GM12875 (cell line): ENCODE data around the gene VPS45.

Source experiments
- H3K4me3 ChIP-seq: one replicate; pipeline ENCODE4 v1.5.1; 2011; ENCODE audit warnings: low read depth, low read length, control low read depth
- CTCF ChIP-seq: IDR thresholded peaks from 2 replicates; pipeline ENCODE4 v1.5.1; 2011; ENCODE audit warnings: low read depth, mild to moderate bottlenecking, control low read depth, inconsistent platforms, low read length, moderate library complexity, borderline replicate concordance; ENCODE audit not compliant: insufficient read depth

Gene VPS45, protein sequence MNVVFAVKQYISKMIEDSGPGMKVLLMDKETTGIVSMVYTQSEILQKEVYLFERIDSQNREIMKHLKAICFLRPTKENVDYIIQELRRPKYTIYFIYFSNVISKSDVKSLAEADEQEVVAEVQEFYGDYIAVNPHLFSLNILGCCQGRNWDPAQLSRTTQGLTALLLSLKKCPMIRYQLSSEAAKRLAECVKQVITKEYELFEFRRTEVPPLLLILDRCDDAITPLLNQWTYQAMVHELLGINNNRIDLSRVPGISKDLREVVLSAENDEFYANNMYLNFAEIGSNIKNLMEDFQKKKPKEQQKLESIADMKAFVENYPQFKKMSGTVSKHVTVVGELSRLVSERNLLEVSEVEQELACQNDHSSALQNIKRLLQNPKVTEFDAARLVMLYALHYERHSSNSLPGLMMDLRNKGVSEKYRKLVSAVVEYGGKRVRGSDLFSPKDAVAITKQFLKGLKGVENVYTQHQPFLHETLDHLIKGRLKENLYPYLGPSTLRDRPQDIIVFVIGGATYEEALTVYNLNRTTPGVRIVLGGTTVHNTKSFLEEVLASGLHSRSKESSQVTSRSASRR

GRCh38 chr1:150067184-150068108 is at the start of gene VPS45:
Gene VPS45 (plus strand): TSS chr1:150067776. CDS start chr1:150067858, 82 bp downstream.
- TF ChIP-seq CTCF, result no peak
- peak within 1 kb of the TSS; percentile 74 for H3K4me3 ChIP-seq

DNA sequence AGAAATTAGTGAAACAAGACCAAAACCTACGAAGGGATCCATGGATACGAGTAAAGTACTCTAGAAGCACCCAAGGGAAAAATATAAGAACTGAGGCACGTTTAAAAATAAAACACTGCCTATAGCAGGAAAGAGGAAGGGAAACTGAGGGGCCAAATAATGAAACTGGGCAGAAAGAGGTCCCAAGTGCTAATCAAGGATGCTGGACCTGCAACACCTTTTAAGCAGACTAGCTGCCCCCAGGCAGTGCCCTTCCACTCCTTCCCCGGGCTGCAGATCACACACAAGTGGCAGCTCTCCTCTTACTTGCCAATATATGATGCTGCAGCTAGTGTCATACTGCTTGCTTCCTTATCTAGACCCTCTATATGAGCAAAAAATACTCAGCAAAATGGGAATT is 49.4 kb upstream of the VPS45 start:
- no peak overlapping the region for H3K4me3 ChIP-seq
- TF ChIP-seq CTCF, result no peak

GRCh38 chr1:150020711-150021110 is 46.9 kb upstream of the VPS45 start:
- no peak overlapping the region for H3K4me3 ChIP-seq
- TF ChIP-seq CTCF, result no peak

DNA sequence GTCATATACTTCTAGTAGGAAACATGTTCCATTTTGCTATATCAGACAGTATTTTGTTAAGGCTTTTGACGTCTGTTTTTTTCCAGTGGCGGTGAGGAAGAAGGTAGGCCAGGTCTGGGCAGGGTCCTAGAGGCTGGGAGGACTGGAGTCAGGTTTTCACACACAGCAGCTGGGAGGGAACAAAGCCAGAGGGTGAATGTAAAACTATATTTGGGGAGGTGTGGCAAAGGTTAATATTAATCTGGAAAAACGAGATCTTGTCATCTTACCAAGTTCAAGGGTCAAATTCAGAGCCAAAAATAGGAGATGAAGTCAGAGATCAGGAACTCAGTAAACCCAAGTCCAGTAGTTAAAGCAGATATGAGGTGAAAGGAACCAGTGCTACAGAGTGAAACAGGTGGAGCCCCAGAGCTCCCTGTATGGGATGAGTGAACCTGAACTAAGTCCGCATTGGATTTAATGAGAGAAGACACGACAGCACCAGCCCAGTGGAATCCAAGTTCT is 46.3 kb upstream of the VPS45 start:
- no peak for TF ChIP-seq CTCF
- no peak overlapping the region for H3K4me3 ChIP-seq

- no peak for TF ChIP-seq CTCF
- H3K4me3 ChIP-seq, result no peak overlapping the region
These were observed 45.2 kb upstream of the VPS45 start for GRCh38 chr1:150022357-150022756.

DNA sequence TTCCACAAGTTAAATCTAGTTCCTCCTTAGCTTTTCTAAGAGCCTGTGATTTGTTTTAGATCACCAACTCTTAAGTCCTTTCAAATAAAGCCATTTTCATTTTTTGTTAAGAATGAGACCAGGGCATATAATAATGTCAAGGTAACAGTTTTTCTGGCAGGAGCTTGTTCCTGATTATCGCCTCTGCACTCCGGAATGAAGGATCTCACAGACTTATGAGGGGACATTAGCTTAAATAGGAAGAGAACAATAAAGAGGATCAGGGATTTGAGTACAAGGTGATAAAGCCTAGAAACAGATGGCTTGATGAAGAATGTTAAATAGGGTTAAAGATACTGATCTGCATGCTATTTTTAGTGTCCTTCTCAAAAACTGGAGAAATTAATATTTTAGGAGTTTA is 43.4 kb upstream of the VPS45 start:
- no peak for TF ChIP-seq CTCF
- H3K4me3 ChIP-seq, result no peak overlapping the region
